Stomach (tissue), 9 donors: ENCODE measurements around the gene DHX29. TPM values are rescaled to one million over a fixed set of nuclear protein-coding genes. Genes with fewer than 3 reads are reported as not detected.
"Not testable (repeated sequence)": the region's sequence is repeated elsewhere in the genome, so short reads cannot be mapped to it uniquely, and the experiment has no call there.

Experiments used
- DNase-seq, 2 donors: peaks; one replicate each; pipeline versions ENCODE4 v3.0.0 to v3.0.0-alpha.2; 2013 to 2019
- H3K27ac ChIP-seq, 5 donors: fragments of 200-600 bp in 4 of 5; sonication (generic) in 4 of 5; one replicate each; pipeline ENCODE4 v1.5.1; 2013 to 2019; ENCODE audit warnings: mild to moderate bottlenecking in 1 of 5, moderate library complexity in 1 of 5
- H3K27me3 ChIP-seq, 3 donors: fragments of 200-600 bp; sonication (generic); one replicate each; pipeline ENCODE4 v1.5.1; 2017 to 2019; ENCODE audit warnings: mixed run types in 1 of 3
- H3K36me3 ChIP-seq, 4 donors: fragments of 200-600 bp; sonication (generic); 1 replicate in 3 of 4; 2 replicates in 1 of 4; pipeline ENCODE4 v1.5.1; 2016 to 2019
- H3K4me1 ChIP-seq, 4 donors: fragments of 200-600 bp; sonication (generic); one replicate each; pipeline ENCODE4 v1.5.1; 2016 to 2019
- H3K4me3 ChIP-seq, 4 donors: fragments of 200-600 bp; sonication (generic) in 3 of 4; one replicate each; pipeline ENCODE4 v1.5.1; 2016 to 2019; ENCODE audit warnings: mild to moderate bottlenecking in 1 of 4
- H3K9me3 ChIP-seq, 4 donors: fragments of 200-600 bp; sonication (generic); one replicate each; pipeline ENCODE4 v1.5.1; 2016 to 2019
- EP300 ChIP-seq: sonication (generic); formaldehyde crosslinking; IDR thresholded peaks from one replicate; pipeline ENCODE4 v1.6.1; 2017; ENCODE audit warnings: antibody characterized with exemption
- POLR2A ChIP-seq, 4 donors: fragments of 450-650 bp; IDR thresholded peaks; one replicate each; pipeline ENCODE4 v1.6.1; 2016; ENCODE audit warnings: antibody characterized with exemption in 4 of 4, control low read depth in 2 of 4, mild to moderate bottlenecking in 1 of 4, moderate library complexity in 1 of 4
- POLR2AphosphoS5 ChIP-seq, 3 donors: sonication (generic); formaldehyde crosslinking; IDR thresholded peaks; one replicate each; pipeline ENCODE4 v1.6.1; 2016; ENCODE audit warnings: antibody characterized with exemption in 3 of 3
- WGBS, 5 donors: extraction: QIAGEN DNeasy Blood & Tissue Kit in 3 of 5; methylation state at CpG; one replicate each; pipeline versions ENCODE4 v1.1.5 to v1.1.7; 2013 to 2018; 5-methylcytosine and 5-hydroxymethylcytosine counted together
- intact Hi-C: fragments of 100-400 bp; cut with DNase I; formaldehyde crosslinking; loops from one replicate; pipeline ENCODE4 v1.15.1; 2023; ENCODE audit warnings: low total_unique reads
- polyA plus RNA-seq, 3 donors: library from polyadenylated mRNA; stranded (reverse); fragments of 200-250 nt; gene quantifications; one replicate each; pipeline ENCODE4 v1.2.3, GENCODE V29; 2013
- total RNA-seq, 5 donors: library from RNA; depleted of rRNA; stranded (reverse); fragments of >200 nt; gene quantifications; one replicate each; pipeline versions ENCODE4 v1.1.0 to v1.2.3, GENCODE V29; 2014 to 2016
- TF ChIP-seq, protein P1 (sequence below), 7 experiments: fragments of 450-650 bp in 4 of 7; fragments of 200-600 bp in 3 of 7; sonication (generic) in 3 of 7; IDR thresholded peaks; one replicate each; pipeline ENCODE4 v1.5.1; 2016 to 2019; ENCODE audit warnings: antibody characterized with exemption in 7 of 7, control low read depth in 2 of 7, mild to moderate bottlenecking in 1 of 7
- donor health status: healthy with polysubstance abuse.
- donor health status: Bipolar disorder and iron deficiency.
- donor health status: healthy.

Gene DHX29
- total and polyA plus RNA-seq, 8 donors = 4.3 to 54.5 (median 12.1) TPM

- 89 to 100% (median 100%) methylated on average over 1 of the region's 1 CpG for WGBS, 5 donors
These were observed 17.4 kb upstream of the DHX29 start for GRCh38 chr5:55324815-55325418.

GRCh38 chr5:55324006-55324405 is 16.5 kb upstream of the DHX29 start:
- TF ChIP-seq, protein P1, sequence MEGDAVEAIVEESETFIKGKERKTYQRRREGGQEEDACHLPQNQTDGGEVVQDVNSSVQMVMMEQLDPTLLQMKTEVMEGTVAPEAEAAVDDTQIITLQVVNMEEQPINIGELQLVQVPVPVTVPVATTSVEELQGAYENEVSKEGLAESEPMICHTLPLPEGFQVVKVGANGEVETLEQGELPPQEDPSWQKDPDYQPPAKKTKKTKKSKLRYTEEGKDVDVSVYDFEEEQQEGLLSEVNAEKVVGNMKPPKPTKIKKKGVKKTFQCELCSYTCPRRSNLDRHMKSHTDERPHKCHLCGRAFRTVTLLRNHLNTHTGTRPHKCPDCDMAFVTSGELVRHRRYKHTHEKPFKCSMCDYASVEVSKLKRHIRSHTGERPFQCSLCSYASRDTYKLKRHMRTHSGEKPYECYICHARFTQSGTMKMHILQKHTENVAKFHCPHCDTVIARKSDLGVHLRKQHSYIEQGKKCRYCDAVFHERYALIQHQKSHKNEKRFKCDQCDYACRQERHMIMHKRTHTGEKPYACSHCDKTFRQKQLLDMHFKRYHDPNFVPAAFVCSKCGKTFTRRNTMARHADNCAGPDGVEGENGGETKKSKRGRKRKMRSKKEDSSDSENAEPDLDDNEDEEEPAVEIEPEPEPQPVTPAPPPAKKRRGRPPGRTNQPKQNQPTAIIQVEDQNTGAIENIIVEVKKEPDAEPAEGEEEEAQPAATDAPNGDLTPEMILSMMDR (IDR thresholded peaks at IDR 0.05) = no peak
- no peak for TF ChIP-seq EP300
- DNase-seq = no peak
- Histone ChIP-seq H3K27ac (no peak overlapping the region), H3K4me3 (no peak overlapping the region), H3K9me3 (no peaks in the 10 kb centered on the region), H3K27me3 (no peaks in the 10 kb centered on the region), H3K4me1 (peaks cover 0 to 34% (median 15%) of the 10 kb centered on the region in 4 donors), H3K36me3 (peaks cover 0 to 42% (median 35%) of the 10 kb centered on the region in 4 donors)
- intact Hi-C loops = no loop called here

More at GRCh38 chr5:55324815-55325418, 17.4 kb upstream of the DHX29 start:
- Histone ChIP-seq H3K4me3 (no peak overlapping the region), H3K4me1 (peaks cover 0 to 30% (median 12%) of the 10 kb centered on the region in 4 donors), H3K27me3 (no peaks in the 10 kb centered on the region), H3K9me3 (no peaks in the 10 kb centered on the region), H3K36me3 (peaks cover 0 to 52% (median 42%) of the 10 kb centered on the region in 4 donors), H3K27ac (no peak overlapping the region)
- TF ChIP-seq POLR2AphosphoS5 (IDR thresholded peaks at IDR 0.05) = no peak
- TF ChIP-seq, protein P1 (IDR thresholded peaks at IDR 0.05) = peak in 5 of 7 experiments; percentile 23 to 50 (median 28)
- no peak for TF ChIP-seq EP300
- peak in 1 of 2 donors; percentile 64 for DNase-seq
- intact Hi-C loops = no loop called here

DNA sequence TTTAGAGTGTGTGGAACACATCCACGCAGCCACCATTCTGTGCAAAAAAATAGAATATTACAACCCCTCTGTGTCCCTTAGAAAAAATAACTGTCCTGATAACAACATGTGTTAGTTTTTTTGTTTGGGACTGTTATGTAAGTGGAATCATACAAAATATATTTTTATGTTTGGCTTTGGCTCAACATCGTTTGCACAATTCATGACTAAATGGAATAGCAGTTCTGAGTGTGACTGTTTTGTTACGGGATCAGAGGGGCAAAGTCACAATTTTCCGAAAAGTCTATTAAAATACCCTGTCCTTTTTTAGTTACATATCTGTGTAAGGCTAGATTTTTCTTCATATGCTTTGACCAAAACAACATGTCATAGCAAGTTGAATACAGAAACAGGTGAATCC is 13.1 kb upstream of the DHX29 start:
- DNase-seq = no peak
- no peaks in the 10 kb centered on the region for H3K27me3 ChIP-seq
- no peaks in the 10 kb centered on the region for H3K9me3 ChIP-seq
- peaks cover 0 to 36% (median 15%) of the 10 kb centered on the region in 4 donors for H3K4me1 ChIP-seq
- H3K4me3 ChIP-seq = no peak overlapping the region
- no peak for TF ChIP-seq POLR2AphosphoS5 (IDR thresholded peaks at IDR 0.05)
- TF ChIP-seq, protein P1 (IDR thresholded peaks at IDR 0.05) = no peak
- no peak for TF ChIP-seq POLR2A (IDR thresholded peaks at IDR 0.05)
- no peak for TF ChIP-seq EP300
- 71 to 82% (median 76%) methylated on average over 4 of the region's 4 CpGs for whole genome bisulfite sequencing, 5 donors
- H3K27ac ChIP-seq = no peak overlapping the region
- peaks cover 0 to 20% (median 4%) of the 10 kb centered on the region in 4 donors for H3K36me3 ChIP-seq
- intact Hi-C loops = no loop called here

- no peak overlapping the region for H3K27ac ChIP-seq
- peaks cover 0 to 12% (median 0%) of the 10 kb centered on the region in 4 donors for H3K36me3 ChIP-seq
- TF ChIP-seq POLR2A (IDR thresholded peaks at IDR 0.05) (no peak), EP300 (no peak), POLR2AphosphoS5 (IDR thresholded peaks at IDR 0.05) (no peak)
- TF ChIP-seq, protein P1 (IDR thresholded peaks at IDR 0.05) = no peak
- H3K4me1 ChIP-seq = peaks cover 3 to 37% (median 17%) of the 10 kb centered on the region in 4 donors
- 71 to 91% (median 80%) methylated on average over 1 of the region's 1 CpG for WGBS, 5 donors
- no peak for DNase-seq
- H3K27me3 ChIP-seq = no peaks in the 10 kb centered on the region
- intact Hi-C loops = no loop called here
- no peak overlapping the region for H3K4me3 ChIP-seq
- H3K9me3 ChIP-seq = no peaks in the 10 kb centered on the region
These were observed 12.0 kb upstream of the DHX29 start for GRCh38 chr5:55319491-55319890.

DNA sequence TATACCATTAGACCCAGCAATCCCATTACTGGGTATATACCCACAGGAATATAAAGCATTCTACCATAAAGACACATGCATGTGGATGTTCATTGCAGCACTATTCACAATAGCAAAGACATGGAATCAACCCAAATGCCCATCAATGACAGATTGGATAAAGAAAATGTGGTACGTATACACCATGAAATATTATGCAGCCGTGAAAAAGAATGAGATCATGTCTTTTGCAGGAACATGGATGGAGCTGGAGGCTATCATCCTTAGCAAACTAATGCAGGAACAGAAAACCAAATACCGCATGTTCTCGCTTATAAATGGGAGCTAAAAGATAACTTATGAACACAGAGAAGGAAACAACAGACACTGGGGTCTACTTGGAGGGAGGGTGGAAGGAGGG is 10.7 kb upstream of the DHX29 start:
- H3K36me3 ChIP-seq, intact Hi-C loops, DNase-seq, H3K27ac ChIP-seq, H3K9me3 ChIP-seq, H3K27me3 ChIP-seq, H3K4me3 ChIP-seq: not testable (repeated sequence)
- 90 to 98% (median 97%) methylated on average over 4 of the region's 4 CpGs for WGBS, 5 donors
- H3K4me1 ChIP-seq = peaks cover 9 to 40% (median 24%) of the 10 kb centered on the region in 4 donors
